ENCODE data around the gene JAK1.

The JAK1 gene

GRCh38 chr1:64887689-64888217, 78.6 kb downstream of the JAK1 start:
- no peak overlapping the region for H3K4me3 ChIP-seq (ENCODE audit: low read depth, low read length)
- TF ChIP-seq, protein P1, sequence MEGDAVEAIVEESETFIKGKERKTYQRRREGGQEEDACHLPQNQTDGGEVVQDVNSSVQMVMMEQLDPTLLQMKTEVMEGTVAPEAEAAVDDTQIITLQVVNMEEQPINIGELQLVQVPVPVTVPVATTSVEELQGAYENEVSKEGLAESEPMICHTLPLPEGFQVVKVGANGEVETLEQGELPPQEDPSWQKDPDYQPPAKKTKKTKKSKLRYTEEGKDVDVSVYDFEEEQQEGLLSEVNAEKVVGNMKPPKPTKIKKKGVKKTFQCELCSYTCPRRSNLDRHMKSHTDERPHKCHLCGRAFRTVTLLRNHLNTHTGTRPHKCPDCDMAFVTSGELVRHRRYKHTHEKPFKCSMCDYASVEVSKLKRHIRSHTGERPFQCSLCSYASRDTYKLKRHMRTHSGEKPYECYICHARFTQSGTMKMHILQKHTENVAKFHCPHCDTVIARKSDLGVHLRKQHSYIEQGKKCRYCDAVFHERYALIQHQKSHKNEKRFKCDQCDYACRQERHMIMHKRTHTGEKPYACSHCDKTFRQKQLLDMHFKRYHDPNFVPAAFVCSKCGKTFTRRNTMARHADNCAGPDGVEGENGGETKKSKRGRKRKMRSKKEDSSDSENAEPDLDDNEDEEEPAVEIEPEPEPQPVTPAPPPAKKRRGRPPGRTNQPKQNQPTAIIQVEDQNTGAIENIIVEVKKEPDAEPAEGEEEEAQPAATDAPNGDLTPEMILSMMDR (IDR thresholded peaks at IDR 0.05; ENCODE audit: low read depth, low read length) = no peak

DNA sequence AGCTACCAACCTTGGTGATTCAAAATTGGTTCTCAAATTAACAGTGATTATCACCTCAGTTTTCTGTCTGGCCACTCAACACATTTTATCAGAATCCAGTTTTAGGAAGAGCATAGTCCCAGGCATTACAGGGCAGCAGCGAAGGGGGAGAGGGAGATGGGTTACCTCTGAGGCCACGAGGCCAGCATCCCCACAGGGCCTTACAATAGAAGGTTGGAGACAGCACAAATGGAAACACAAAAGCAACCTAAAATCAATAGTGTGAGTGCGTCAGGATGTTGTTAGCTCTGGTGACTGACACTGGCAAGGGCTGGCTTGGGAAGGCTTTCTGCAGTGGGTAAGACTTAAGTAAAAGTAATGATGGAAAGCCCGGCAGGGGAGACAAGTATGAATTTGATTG, 79.5 kb downstream of the JAK1 start:
- TF ChIP-seq, protein P1 (IDR thresholded peaks at IDR 0.05; ENCODE audit: low read depth, low read length) = no peak
- no peak overlapping the region for H3K4me3 ChIP-seq (ENCODE audit: low read depth, low read length)

DNA sequence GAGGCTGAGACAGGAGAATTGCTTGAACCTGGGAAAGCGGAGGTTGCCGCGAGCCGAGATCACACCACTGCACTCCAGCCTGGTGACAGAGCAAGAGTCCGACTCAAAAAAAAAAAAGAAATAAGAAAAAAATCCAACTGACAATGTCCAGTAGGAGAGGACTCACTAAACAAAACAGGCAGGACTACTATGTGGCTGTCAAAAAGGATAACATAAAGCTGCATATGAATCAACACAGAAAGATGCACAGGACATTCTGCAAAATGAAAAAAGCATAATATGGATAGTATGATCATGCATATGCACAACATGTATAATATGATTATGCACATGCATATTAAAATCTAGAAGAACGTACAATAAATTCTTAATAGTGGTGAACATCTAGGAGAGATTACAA, 80.7 kb downstream of the JAK1 start:
- TF ChIP-seq, protein P1 (IDR thresholded peaks at IDR 0.05; ENCODE audit: low read depth, low read length) = no peak
- H3K4me3 ChIP-seq (ENCODE audit: low read depth, low read length) = no peak overlapping the region

DNA sequence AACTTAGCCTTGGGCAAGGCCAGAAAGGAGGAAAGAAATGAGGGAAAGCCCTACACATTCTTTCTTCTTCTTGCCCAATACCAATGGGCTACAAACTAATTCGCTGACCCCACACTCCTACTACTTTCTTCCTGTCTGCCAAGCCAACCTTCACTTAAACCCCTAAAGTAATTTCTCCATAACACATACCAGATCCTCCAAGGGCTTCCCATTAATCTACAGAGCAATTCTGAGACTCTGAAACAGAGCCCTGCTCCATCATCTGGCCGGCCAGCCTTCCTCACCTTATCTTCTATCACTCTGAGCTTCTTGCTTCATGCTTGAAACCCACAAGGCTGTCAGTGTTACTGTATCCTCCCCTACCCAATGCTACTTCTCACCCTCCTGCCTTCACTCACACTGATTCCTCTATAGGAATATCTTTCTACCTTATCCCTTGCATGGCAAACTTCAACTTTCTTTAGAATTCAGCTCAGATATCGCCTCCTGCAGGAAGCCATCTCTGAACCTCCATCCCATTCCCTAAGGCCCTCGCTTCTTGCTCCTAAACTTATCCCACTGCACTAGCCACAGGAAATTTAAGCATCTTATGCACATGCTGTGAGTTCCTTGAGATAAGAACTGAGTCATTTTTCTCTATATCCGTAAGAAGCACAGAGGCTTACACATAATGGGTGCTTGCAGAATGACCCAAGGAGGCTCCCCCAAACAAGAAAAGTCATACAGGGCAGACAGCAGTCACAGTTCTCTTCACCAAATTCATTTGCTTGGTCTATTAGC, 81.9 kb downstream of the JAK1 start:
- TF ChIP-seq, protein P1 (IDR thresholded peaks at IDR 0.05; ENCODE audit: low read depth, low read length) = no peak
- H3K4me3 ChIP-seq (ENCODE audit: low read depth, low read length) = no peak overlapping the region

GRCh38 chr1:64882574-64883255, 83.6 kb downstream of the JAK1 start:
- TF ChIP-seq, protein P1 (IDR thresholded peaks at IDR 0.05; ENCODE audit: low read depth, low read length) = no peak
- no peak overlapping the region for H3K4me3 ChIP-seq (ENCODE audit: low read depth, low read length)

- TF ChIP-seq, protein P1 (IDR thresholded peaks at IDR 0.05; ENCODE audit: low read depth, low read length) = no peak
- no peak overlapping the region for H3K4me3 ChIP-seq (ENCODE audit: low read depth, low read length)
Measured at GRCh38 chr1:64881281-64881680, 85.1 kb downstream of the JAK1 start.

GRCh38 chr1:64880449-64880848, 85.9 kb downstream of the JAK1 start:
- TF ChIP-seq, protein P1 (IDR thresholded peaks at IDR 0.05; ENCODE audit: low read depth, low read length) = no peak
- no peak overlapping the region for H3K4me3 ChIP-seq (ENCODE audit: low read depth, low read length)
